ENCODE measurements around the gene IRS1. TPM values are rescaled to one million over a fixed set of nuclear protein-coding genes. Genes with fewer than 3 reads are reported as not detected.

The IRS1 gene
- total and polyA plus RNA-seq, 2 donors from 2014 or later = 4.5 to 13.4 TPM

DNA sequence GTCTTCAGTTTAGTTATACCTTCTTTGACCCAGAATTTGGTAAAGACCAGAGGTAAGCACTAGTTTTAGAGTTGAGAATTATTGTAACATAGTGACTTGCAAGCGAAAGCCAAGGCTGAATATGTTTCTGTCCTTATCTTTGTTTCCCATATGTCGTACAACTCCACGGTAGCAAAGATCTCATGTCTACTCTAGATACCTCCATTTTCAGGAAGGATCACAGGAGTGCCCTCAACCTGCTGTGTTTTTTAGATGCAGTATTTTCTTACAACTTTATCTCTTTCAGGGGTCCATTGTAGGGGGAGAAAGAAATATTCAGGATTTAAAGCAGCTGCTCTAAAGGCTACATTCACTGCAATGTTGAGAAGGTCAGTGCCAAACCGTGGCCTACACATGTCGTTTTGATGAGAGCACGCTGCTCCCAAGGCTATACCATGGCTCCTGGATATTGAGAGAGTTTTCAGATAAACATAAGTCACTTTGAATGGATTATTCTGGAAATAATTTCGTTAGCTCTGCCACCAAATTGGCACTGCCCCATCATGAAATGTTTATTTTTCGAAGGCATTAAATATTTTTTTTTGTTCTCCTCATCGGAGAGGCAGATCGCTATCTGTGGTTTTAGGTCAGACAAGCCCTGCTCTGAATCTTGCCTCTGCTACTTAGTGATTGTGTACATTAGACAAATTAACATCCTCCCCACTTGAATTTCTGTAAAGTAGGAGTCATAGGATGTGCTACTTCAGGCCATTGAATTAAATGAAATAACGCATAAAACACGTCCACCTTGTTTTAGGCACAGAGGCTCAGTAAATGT is 38.4 kb upstream of the IRS1 start:
- Histone ChIP-seq H3K9me3 (ENCODE audit: control insufficient read depth in 2 of 3, insufficient read depth in 1 of 3, low read length in 3 of 3) (no peaks in the 10 kb centered on the region), H3K9ac (ENCODE audit: low read length in 3 of 3) (no peak overlapping the region), H3K4me1 (ENCODE audit: control insufficient read depth in 2 of 3, insufficient read depth in 2 of 3, low read depth in 1 of 3, low read length in 3 of 3) (peaks cover 3 to 18% (median 6%) of the 10 kb centered on the region in 3 donors), H3K4me3 (ENCODE audit: low read length in 3 of 3) (peak overlapping the region in 1 of 3 donors; percentile 0), H3K27ac (ENCODE audit: low read depth in 2 of 2, low read length in 2 of 2) (no peak overlapping the region), H3K36me3 (ENCODE audit: control insufficient read depth in 2 of 3, insufficient read depth in 3 of 3, low read length in 3 of 3) (no peaks in the 10 kb centered on the region), H3K27me3 (ENCODE audit: control insufficient read depth, insufficient read depth, low read length) (no peaks in the 10 kb centered on the region)
- no peak for DNase-seq
- intact Hi-C loops (cut with DNase I) = no loop called here
- TF ChIP-seq, protein P1, sequence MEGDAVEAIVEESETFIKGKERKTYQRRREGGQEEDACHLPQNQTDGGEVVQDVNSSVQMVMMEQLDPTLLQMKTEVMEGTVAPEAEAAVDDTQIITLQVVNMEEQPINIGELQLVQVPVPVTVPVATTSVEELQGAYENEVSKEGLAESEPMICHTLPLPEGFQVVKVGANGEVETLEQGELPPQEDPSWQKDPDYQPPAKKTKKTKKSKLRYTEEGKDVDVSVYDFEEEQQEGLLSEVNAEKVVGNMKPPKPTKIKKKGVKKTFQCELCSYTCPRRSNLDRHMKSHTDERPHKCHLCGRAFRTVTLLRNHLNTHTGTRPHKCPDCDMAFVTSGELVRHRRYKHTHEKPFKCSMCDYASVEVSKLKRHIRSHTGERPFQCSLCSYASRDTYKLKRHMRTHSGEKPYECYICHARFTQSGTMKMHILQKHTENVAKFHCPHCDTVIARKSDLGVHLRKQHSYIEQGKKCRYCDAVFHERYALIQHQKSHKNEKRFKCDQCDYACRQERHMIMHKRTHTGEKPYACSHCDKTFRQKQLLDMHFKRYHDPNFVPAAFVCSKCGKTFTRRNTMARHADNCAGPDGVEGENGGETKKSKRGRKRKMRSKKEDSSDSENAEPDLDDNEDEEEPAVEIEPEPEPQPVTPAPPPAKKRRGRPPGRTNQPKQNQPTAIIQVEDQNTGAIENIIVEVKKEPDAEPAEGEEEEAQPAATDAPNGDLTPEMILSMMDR (IDR thresholded peaks at IDR 0.05; ENCODE audit: borderline replicate concordance, extremely low read depth, insufficient read depth) = no peak
- no peak for FAIRE-seq

DNA sequence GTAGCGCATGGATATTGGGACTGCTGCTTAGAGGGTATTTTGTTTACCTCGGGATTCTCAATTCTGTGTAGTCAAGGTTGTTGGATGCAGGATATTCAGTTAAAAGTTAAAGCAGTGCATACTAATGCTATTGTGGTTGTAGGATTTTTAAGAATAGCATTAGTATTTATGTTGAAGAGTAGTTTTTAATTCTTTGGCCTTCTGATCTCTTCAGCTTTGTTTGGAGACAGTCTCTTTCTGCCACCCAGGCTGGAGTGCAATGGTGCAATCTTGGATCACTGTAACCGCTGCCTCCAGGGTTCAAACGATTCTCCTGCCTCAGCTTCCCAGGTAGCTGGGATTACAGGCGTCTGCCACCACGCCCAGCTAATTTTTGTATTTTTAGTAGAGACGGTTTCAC is 37.7 kb upstream of the IRS1 start:
- Histone ChIP-seq H3K4me3 (ENCODE audit: low read length in 3 of 3) (peak overlapping the region in 1 of 3 donors; percentile 80), H3K27me3 (ENCODE audit: control insufficient read depth, insufficient read depth, low read length) (no peaks in the 10 kb centered on the region), H3K9me3 (ENCODE audit: control insufficient read depth in 2 of 3, insufficient read depth in 1 of 3, low read length in 3 of 3) (no peaks in the 10 kb centered on the region), H3K27ac (ENCODE audit: low read depth in 2 of 2, low read length in 2 of 2) (no peak overlapping the region), H3K36me3 (ENCODE audit: control insufficient read depth in 2 of 3, insufficient read depth in 3 of 3, low read length in 3 of 3) (no peaks in the 10 kb centered on the region), H3K9ac (ENCODE audit: low read length in 3 of 3) (peak overlapping the region in 1 of 3 donors; percentile 85), H3K4me1 (ENCODE audit: control insufficient read depth in 2 of 3, insufficient read depth in 2 of 3, low read depth in 1 of 3, low read length in 3 of 3) (peaks cover 3 to 18% (median 6%) of the 10 kb centered on the region in 3 donors)
- no peak for DNase-seq
- TF ChIP-seq, protein P1 (IDR thresholded peaks at IDR 0.05; ENCODE audit: borderline replicate concordance, extremely low read depth, insufficient read depth) = no peak
- intact Hi-C loops (cut with DNase I) = no loop called here
- FAIRE-seq = no peak

DNA sequence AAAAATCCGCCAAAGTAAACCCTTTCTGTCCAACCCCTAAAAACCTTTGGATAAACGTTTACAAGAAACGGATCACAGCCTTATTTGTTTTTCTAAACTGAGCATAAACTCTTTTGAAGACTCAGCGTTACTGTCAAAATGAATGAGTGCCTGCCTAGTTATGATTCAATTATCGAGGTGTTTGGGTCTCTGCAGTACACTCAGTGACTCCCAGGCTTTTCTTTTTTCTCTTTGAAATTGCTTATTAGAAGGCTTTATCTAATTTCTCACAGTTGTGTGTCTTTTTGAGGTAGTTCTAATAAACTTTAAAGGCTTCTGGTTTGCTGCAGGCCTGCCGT is 36.9 kb upstream of the IRS1 start:
- H3K4me1 ChIP-seq (ENCODE audit: control insufficient read depth in 2 of 3, insufficient read depth in 2 of 3, low read depth in 1 of 3, low read length in 3 of 3) = peaks cover 3 to 18% (median 6%) of the 10 kb centered on the region in 3 donors
- H3K4me3 ChIP-seq (ENCODE audit: low read length in 3 of 3) = peak overlapping the region; percentile 80 to 93 (median 81)
- H3K9ac ChIP-seq (ENCODE audit: low read length in 3 of 3) = peak overlapping the region; percentile 83 to 91 (median 85)
- DNase-seq = no peak
- TF ChIP-seq, protein P1 (IDR thresholded peaks at IDR 0.05; ENCODE audit: borderline replicate concordance, extremely low read depth, insufficient read depth) = no peak
- FAIRE-seq = no peak
- no peaks in the 10 kb centered on the region for H3K9me3 ChIP-seq (ENCODE audit: control insufficient read depth in 2 of 3, insufficient read depth in 1 of 3, low read length in 3 of 3)
- no peaks in the 10 kb centered on the region for H3K27me3 ChIP-seq (ENCODE audit: control insufficient read depth, insufficient read depth, low read length)
- H3K36me3 ChIP-seq (ENCODE audit: control insufficient read depth in 2 of 3, insufficient read depth in 3 of 3, low read length in 3 of 3) = no peaks in the 10 kb centered on the region
- intact Hi-C loops (cut with DNase I) = no loop called here
- H3K27ac ChIP-seq (ENCODE audit: low read depth in 2 of 2, low read length in 2 of 2) = peak overlapping the region; percentile 98
